HG03439 (cell line): ENCODE measurements around the gene TBPL2.
"Not testable (repeated sequence)": the region's sequence is repeated elsewhere in the genome, so short reads cannot be mapped to it uniquely, and the experiment has no call there.

Experiments
- ATAC-seq: cut with Tn5 transposase; IDR thresholded peaks from one replicate; pipeline ENCODE4 v1.9.1; 2021; ENCODE audit warnings: mild to moderate bottlenecking, moderate library complexity; ENCODE audit not compliant: unreplicated experiment

The TBPL2 gene

GRCh38 chr14:55411426-55412389 lies 28.7 kb downstream of the TBPL2 start, which contains the start of gene ATG14:
Gene ATG14 (minus strand): TSS chr14:55411830. CDS start chr14:55411822, 8 bp downstream.
- peak; percentile 93 for ATAC-seq

DNA sequence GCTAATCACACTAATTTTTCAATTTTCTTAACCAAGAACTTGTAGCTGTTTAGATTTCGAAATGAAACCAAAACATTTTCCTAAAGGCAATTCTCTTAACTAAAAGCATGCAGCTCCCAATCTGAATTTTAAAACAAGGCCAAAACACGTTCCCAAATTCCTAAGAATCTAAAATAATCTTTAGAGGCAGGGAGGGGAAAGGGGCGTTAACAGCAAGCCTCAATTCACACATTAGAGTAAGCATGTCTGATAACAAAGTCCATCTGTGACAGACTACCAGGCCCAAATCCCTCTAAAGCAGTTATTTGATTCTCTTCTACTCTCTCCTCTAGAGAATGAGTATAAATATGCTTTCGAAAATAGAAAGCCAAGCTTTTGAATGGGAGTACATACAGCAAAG lies 29.5 kb downstream of the TBPL2 start:
- ATAC-seq = no peak

- no peak for ATAC-seq
Measured at GRCh38 chr14:55404173-55404854, 36.1 kb downstream of the TBPL2 start.

- no peak for ATAC-seq
Measured at GRCh38 chr14:55401751-55402150, 38.7 kb downstream of the TBPL2 start.

DNA sequence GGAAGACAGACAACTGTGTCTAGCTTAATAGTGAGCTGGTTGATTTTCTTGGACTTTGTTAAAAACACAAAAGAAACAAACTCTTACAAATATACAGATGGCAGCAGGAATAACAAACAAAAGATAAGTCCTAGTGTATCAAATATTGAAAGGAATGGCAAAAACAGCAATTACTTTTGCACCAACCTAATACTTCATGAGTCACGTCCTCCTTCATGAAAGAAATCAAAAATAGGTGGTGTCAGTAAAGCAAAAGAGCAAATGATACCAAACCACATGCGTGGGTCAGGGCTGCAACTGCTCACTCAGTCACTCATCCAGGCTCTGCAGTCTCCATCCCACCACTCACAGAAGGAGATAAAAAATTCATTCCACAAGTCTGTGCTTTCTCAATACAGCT lies 40.6 kb downstream of the TBPL2 start:
- no peak for ATAC-seq

DNA sequence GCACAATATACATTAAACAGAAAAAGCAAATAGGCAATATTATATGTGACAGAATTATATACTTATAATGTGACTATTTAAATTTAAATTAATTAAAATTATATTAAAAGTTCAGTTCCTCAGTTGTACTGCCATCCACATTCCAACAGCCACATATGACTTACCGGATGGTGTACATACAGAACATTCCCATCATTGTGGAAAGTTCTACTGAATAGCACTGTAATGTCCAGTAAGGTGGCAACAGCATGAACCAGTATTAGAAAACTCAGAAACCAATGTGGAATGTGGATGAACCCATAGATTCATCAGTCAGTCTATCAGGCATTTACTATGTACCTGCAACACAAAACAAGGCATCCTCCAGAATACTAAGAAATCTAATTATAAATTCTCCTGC lies 41.2 kb downstream of the TBPL2 start:
- no peak for ATAC-seq

DNA sequence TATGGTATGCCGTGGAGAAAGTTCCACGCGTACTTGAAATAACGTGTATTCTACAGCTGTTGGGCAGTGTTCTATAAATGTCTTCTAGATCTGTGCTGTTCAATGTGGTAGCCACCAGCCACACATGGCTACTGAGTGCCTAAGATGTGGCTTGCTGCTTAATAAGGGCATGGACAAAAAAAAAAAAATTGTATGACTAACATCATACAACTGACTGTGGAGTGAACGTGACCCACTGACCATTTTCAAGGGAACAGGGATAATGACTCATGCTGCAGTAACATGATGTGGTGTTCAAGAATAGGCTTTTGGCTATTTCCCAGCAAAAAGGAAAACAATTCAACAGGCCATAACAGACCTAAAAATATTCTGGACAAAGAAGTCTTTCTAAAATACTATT lies 41.7 kb downstream of the TBPL2 start:
- no peak for ATAC-seq

DNA sequence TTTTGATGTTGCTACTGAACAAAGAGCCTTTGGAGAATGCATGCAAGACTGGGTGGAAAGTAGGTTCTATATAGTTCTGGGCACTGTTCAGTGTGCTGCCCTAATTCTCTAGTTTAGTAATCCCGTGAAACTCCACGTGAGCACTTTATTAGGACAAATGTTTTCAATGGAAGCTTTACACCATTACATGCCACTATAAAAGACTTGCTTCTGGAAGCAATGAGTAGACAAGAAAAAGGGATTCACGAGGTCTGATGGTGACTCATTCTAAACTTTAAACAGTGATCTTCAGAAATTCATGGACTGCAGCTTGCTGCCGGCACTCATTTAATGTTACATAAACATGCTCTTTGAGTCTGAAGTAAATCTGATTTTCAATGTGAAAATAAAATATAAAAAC lies 51.1 kb downstream of the TBPL2 start:
- ATAC-seq = no peak

DNA sequence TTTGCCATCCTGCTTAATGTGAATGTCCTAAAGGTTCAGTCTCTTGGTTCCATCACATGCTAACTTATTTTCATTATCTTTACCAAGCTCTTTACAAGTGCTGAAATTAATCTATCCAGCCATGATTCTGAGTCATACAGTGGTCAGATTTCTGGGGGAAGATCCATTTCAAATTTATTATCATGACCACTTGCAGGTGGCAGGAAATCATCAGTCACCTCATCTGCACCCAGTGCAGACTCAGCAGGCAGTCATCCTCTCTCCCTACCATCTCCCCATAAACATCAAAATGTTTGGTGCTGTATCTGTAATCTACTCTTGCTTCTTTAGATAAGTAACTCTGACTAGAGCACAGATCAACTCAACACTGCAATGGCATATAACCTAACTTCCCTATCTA lies 52.3 kb downstream of the TBPL2 start:
- ATAC-seq = no peak

- no peak for ATAC-seq
Measured at GRCh38 chr14:55387121-55387520, 53.3 kb downstream of the TBPL2 start.

GRCh38 chr14:55386037-55386808 lies 54.2 kb downstream of the TBPL2 start:
- ATAC-seq = no peak

DNA sequence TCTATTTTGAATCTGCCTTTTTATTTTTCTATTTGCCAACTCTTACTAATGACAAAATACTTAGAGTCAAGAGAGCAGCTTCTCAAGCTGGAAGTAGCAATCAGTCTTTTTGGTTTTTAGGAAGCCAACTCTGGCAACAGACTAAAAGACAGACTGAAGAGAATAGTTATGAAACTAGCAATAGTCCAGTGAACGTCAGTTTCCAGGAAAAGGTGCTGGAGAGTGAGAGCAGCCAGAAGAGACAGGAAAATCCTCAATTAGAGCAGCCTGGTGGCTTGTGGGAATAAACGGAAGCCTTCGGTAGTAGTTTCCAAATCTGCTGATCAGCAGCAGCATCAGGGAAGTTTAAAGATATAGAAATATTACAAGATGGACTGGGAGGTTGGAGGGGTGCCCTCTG lies 55.9 kb downstream of the TBPL2 start:
- no peak for ATAC-seq

GRCh38 chr14:55383541-55384140 lies 56.8 kb downstream of the TBPL2 start:
- ATAC-seq = no peak

DNA sequence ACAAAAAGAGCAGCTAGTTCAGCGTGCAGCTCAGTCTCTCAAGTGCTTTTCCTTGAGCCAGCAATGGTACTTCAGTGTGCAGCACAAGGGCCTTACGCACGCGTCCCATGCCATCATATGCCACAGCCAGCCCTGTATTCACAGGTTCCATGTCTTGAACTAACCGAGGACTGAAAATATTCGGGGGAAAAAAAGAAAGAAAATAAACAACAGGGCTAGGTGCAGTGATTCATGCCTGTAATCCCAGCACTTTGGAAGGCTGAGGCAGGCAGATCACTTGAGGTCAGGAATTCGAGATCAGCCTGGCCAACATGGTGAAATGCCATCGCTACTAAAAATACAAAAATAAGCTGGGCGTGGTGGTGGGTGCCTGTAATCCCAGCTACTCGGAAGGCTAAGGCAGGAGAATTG lies 57.4 kb downstream of the TBPL2 start:
- not testable (repeated sequence) for ATAC-seq

DNA sequence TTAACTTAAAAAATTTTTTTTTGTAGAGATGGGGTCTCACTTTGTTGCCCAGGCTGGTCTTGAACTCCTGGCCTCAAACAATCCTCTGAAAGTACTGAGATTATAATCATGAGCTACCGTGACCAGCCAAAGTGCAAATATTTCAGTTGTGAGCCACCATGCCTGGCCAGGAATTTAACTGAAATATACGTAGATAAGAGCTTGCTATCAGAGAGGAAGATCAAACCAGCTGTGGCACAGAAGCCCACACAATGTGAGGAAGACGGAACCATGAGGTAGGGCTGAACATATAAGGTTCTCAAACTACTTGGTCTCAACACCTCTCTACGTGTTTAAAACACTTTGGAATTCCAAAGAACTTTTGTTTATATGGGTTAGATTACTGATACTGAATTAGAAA lies 57.9 kb downstream of the TBPL2 start:
- ATAC-seq = no peak

GRCh38 chr14:55381561-55381960 lies 58.9 kb downstream of the TBPL2 start:
- no peak for ATAC-seq

GRCh38 chr14:55381040-55381439 lies 59.4 kb downstream of the TBPL2 start:
- no peak for ATAC-seq

DNA sequence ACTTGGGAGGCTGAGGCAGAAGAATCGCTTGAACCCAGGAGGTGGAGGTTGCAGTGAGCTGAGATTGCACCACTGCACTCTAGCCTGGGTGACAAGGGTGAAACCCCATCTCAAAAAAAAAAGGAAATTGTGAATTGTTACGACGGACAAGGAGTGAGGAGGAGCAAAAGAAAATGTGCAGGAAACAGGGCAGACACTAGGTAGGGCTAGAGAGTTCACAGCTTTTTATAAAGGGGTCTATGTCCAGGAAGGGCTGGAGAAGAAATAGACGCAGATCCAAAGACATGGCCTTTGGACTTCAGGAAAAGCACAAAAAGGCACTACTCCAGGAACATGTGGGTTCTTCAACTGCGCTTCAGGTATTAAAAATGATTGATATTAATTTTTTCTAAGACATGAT lies 63.2 kb downstream of the TBPL2 start:
- ATAC-seq = no peak

GRCh38 chr14:55374771-55375170 lies 65.6 kb downstream of the TBPL2 start:
- ATAC-seq = no peak

- ATAC-seq = no peak
Measured at GRCh38 chr14:55373784-55374705, 66.4 kb downstream of the TBPL2 start.
